Endothelial cell of hepatic sinusoid (primary cell): ENCODE measurements around the gene FBN1.

Experiments
- in situ Hi-C: cut with HindIII; loops from 2 replicates; pipeline ENCODE4 v1.10.0; 2017; ENCODE audit warnings: low sequenced_read_pairs

The FBN1 gene

GRCh38 chr15:48560321-48561051, 85.0 kb downstream of the FBN1 start:
- in situ Hi-C loops: no loop called here

- in situ Hi-C loops: no loop called here
Measured at GRCh38 chr15:48559285-48559684, 86.2 kb downstream of the FBN1 start.

- in situ Hi-C loops: no loop called here
Measured at GRCh38 chr15:48558226-48558625, 87.3 kb downstream of the FBN1 start.

DNA sequence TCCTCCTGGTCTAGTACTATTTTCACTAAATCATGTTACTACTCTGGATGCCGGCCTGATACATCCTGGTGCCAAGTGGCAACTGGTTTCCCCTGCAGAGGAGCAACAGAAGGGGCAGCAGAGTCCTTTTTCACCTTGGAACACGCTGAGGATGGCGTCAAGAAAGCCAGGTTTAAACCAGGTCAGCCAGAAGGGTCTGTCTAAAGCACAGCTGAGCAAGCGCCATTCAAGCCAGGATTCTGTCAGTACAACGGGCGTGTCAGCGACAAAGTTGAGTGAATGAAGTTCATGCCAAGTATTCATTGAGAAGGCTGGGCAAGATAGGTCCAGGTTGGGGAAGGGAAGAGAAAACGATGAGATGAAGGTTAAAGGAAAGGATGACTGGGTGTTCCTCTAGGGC, 88.2 kb downstream of the FBN1 start:
- in situ Hi-C loops: no loop called here

GRCh38 chr15:48556159-48556897, 89.2 kb downstream of the FBN1 start:
- in situ Hi-C loops: no loop called here

- in situ Hi-C loops: no loop called here
Measured at GRCh38 chr15:48555241-48555881, 90.1 kb downstream of the FBN1 start.

GRCh38 chr15:48554112-48554511, 91.4 kb downstream of the FBN1 start:
- in situ Hi-C loops: no loop called here

- in situ Hi-C loops: no loop called here
Measured at GRCh38 chr15:48553559-48553958, 92.0 kb downstream of the FBN1 start.

- in situ Hi-C loops: no loop called here
Measured at GRCh38 chr15:48550822-48551525, 94.5 kb downstream of the FBN1 start.

DNA sequence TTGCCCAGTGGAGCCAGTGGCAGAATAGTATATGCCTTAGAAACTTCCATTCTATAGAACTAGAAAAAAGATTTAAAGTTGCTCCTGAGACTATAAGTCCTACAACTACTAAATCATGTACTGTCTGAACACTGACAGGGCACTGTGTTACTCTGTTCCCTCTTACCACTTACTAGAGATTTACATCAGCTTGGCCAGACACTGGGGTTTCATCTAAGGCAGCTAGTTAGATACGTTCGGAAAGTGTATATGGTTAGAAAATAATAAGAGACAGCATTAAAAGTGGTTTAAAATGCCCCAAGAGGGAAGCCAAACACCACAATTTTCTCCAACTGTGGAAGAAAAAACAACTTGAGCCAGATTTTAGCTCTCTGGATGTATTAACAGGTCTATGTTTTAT, 97.1 kb downstream of the FBN1 start:
- in situ Hi-C loops: no loop called here

GRCh38 chr15:48547286-48547685, 98.2 kb downstream of the FBN1 start:
- in situ Hi-C loops: no loop called here

- in situ Hi-C loops: no loop called here
Measured at GRCh38 chr15:48546296-48546695, 99.2 kb downstream of the FBN1 start.

DNA sequence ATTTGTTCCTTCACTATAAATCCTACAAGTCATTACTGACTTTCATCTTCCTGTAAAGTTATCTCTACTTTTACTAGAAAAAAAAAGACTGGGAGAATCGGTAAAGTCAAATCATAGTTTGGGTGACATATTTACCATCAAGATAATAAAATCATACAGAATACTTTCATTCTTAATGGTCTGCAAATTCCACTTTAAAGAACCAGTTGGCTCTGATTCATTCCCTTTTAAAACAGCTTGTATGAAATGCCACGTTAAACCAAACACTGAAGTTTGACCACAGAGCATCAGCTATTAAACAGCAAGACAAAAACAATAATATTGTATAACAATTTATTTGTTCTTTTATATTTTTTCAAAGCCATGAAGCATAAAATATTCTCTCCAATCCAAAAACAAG, 100.7 kb downstream of the FBN1 start:
- in situ Hi-C loops: no loop called here

GRCh38 chr15:48541341-48542278, 103.9 kb downstream of the FBN1 start:
- in situ Hi-C loops: no loop called here

GRCh38 chr15:48540756-48541155, 104.8 kb downstream of the FBN1 start:
- in situ Hi-C loops: no loop called here

DNA sequence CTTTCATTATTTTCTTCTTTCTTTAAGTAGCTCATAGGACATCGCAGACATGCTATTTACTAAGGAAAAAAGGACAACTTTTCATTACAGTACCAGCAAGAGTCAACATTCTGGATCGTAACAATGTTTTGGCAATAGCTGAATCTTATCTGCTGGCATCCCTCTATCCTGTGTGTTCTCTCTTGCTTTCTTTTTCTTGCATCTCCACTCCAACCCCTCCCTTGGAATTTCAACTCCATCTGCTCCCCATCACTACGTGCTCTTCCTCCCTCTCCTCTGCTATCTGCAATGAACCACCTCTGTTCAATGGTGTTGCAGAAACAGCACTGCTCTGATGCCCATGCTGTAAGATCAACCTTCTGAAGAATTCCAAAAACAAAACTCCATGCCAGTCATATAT, 106.6 kb downstream of the FBN1 start:
- in situ Hi-C loops: loop anchor here (5.0 kb wide), 1 partner anchor 33 kb away; no protein-coding TSS in a partner anchor

GRCh38 chr15:48537271-48538113, 108.0 kb downstream of the FBN1 start:
- in situ Hi-C loops: loop anchor here (5.0 kb wide), 1 partner anchor 35 kb away; no protein-coding TSS in a partner anchor

DNA sequence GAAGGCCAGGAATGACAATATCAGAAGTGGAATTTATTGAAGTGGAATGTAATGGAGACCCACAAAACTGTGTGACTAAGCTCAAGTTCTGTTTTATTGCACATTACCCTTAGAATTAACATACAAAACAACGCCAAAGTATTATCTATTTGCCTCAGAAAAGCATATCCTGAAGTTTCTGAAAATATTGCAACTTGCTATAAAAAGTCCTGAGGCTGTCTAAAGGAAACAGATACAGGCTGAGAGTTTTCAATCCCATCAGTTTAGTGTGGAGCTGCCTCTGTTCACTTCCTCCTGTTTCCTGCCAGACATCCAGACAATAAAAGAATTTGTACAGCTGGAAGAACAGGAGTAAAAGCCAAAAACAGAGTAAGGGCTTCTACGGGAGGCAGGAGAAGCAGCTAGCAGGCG, 108.8 kb downstream of the FBN1 start:
- in situ Hi-C loops: loop anchor here (5.0 kb wide), 1 partner anchor 36 kb away; no protein-coding TSS in a partner anchor

DNA sequence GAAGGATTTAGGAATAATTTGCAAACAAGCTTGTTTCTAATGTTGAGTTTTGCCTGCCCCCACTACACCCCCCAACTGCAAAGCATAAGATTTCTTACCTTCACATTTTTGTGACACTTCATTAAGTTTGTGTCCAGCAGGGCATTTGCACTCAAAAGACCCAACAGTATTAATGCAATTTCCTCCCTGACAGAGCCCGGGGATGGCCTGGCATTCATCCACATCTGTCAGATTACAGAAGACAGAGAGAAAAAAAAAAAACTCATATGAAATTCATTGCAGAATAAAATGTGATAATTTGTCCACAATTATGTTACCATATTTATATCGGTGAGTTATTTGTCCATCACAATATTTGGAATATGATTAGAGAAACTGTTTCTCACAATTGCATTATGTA, 111.5 kb downstream of the FBN1 start:
- in situ Hi-C loops: no loop called here
